ENCODE measurements around the gene PHACTR1. TPM values are rescaled to one million over a fixed set of nuclear protein-coding genes. Genes with fewer than 3 reads are reported as not detected.

PHACTR1 gene
- total and polyA plus RNA-seq, 2 of the 4 experiments (the other 2 are of a cell fraction), result not detected

GRCh38 chr6:12760226-12760625, 43.7 kb downstream of the PHACTR1 start:
- H3K56ac ChIP-seq (ENCODE audit: extremely low read depth, insufficient read depth, low read length), result no peak overlapping the region
- no peak overlapping the region for H3K4me2 ChIP-seq (ENCODE audit: low read depth, low read length)
- ChIA-PET POLR2A (ENCODE audit: unreplicated experiment) (no interaction called here), CTCF (no interaction called here)
- H3K4me1 ChIP-seq (ENCODE audit: control insufficient read depth, insufficient read depth, low read length), result no peaks in the 10 kb centered on the region
- H2BK15ac ChIP-seq (ENCODE audit: low read depth, low read length), result no peak overlapping the region
- no peak overlapping the region for H3K14ac ChIP-seq (replicated peaks; ENCODE audit: low read depth, low read length)
- no peaks in the 10 kb centered on the region for H3K79me1 ChIP-seq (ENCODE audit: low read depth in 1 of 2, low read length in 2 of 2)
- no peak overlapping the region for H4K8ac ChIP-seq (ENCODE audit: low read depth in 2 of 2, low read length in 2 of 2)
- no peak overlapping the region for H4K5ac ChIP-seq (ENCODE audit: low read depth, low read length)
- no peak overlapping the region for H3K4me3 ChIP-seq (ENCODE audit: insufficient read depth, low read depth, low read length)
- H2AFZ ChIP-seq (replicated peaks; ENCODE audit: low read length, poor library complexity), result no peak overlapping the region
- no peak overlapping the region for H2AK5ac ChIP-seq (ENCODE audit: low read depth, low read length)
- H2BK120ac ChIP-seq (ENCODE audit: low read depth, low read length), result no peak overlapping the region
- H3K4ac ChIP-seq (ENCODE audit: low read depth, low read length), result no peak overlapping the region
- ATAC-seq (ENCODE audit: low read depth), result no peak
- no peak overlapping the region for H4K91ac ChIP-seq (ENCODE audit: insufficient read depth, low read depth, low read length)
- no peak overlapping the region for H3K9ac ChIP-seq (ENCODE audit: low read depth, low read length)
- no peak overlapping the region for H2AK9ac ChIP-seq (replicated peaks; ENCODE audit: low read depth, low read length, poor library complexity)
- no peak for DNase-seq
- H3K36me3 ChIP-seq (ENCODE audit: control insufficient read depth, insufficient read depth, low read length), result no peaks in the 10 kb centered on the region
- intact Hi-C loops (cut with micrococcal nuclease), result no loop called here
- peaks cover 6% of the 10 kb centered on the region; the same call in 1 of the 2 replicates for H3K9me3 ChIP-seq (ENCODE audit: control insufficient read depth, insufficient read depth, low read length)
- no peak overlapping the region for H2BK5ac ChIP-seq (ENCODE audit: low read depth, low read length, poor library complexity, severe bottlenecking)
- no peak overlapping the region for H2BK20ac ChIP-seq (ENCODE audit: low read depth, low read length)
- dilution Hi-C loops (cut with HindIII; ENCODE audit: low sequenced_read_pairs, unreplicated experiment), result no loop called here
- in situ Hi-C loops (cut with MboI; ENCODE audit: low sequenced_read_pairs), result no loop called here
- no peaks in the 10 kb centered on the region for H3K9me1 ChIP-seq (ENCODE audit: insufficient read depth, low read length)
- TF ChIP-seq, protein P1, sequence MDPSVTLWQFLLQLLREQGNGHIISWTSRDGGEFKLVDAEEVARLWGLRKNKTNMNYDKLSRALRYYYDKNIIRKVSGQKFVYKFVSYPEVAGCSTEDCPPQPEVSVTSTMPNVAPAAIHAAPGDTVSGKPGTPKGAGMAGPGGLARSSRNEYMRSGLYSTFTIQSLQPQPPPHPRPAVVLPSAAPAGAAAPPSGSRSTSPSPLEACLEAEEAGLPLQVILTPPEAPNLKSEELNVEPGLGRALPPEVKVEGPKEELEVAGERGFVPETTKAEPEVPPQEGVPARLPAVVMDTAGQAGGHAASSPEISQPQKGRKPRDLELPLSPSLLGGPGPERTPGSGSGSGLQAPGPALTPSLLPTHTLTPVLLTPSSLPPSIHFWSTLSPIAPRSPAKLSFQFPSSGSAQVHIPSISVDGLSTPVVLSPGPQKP (IDR thresholded peaks at IDR 0.05; ENCODE audit: borderline replicate concordance, low read depth, low read length), result no peak
- TF ChIP-seq RAD21 (IDR thresholded peaks at IDR 0.05; ENCODE audit: low read length) (no peak), MAFK (IDR thresholded peaks at IDR 0.05; ENCODE audit: low read depth, low read length) (no peak), CHD1 (IDR thresholded peaks at IDR 0.05; ENCODE audit: low read depth, low read length) (no peak), FOS (IDR thresholded peaks at IDR 0.05; ENCODE audit: low read depth, low read length) (no peak), CEBPB (IDR thresholded peaks at IDR 0.05; ENCODE audit: low read depth, low read length) (no peak)
- no peak overlapping the region for H3K18ac ChIP-seq (ENCODE audit: low read depth, low read length)
- no TSS peak for BruUV-seq (replicated peaks)
- no peak overlapping the region for H3K23ac ChIP-seq (ENCODE audit: low read depth, low read length)
- no CpG with 5 or more reads among the region's 3 CpGs for WGBS, 2 experiments (ENCODE audit: extremely low coverage in 2 of 2, insufficient read length in 1 of 2)
- no peaks in the 10 kb centered on the region for H3K27me3 ChIP-seq (ENCODE audit: control insufficient read depth, insufficient read depth, low read length)
- H4K20me1 ChIP-seq (ENCODE audit: insufficient read depth, low read length), result no peaks in the 10 kb centered on the region
- no peak overlapping the region for H3K27ac ChIP-seq (ENCODE audit: insufficient read depth, low read length)
